H1 (cell line): ENCODE data around the gene CDRT15. TPM values are rescaled to one million over a fixed set of nuclear protein-coding genes. Genes with fewer than 3 reads are reported as not detected.
"Not testable (repeated sequence)": the region's sequence is repeated elsewhere in the genome, so short reads cannot be mapped to it uniquely, and the experiment has no call there.

Experiments
- CTCF ChIA-PET: fragments of 300-600 bp; sonication (Branson Sonifier 250); formaldehyde crosslinking; loops from one replicate; lab custom pipeline; 2021; ENCODE audit not compliant: partially characterized antibody; lab: Charles Lee
- POLR2A ChIA-PET: fragments of 300-600 bp; sonication (Branson Sonifier 250); formaldehyde crosslinking; loops from one replicate; lab custom pipeline; 2021; ENCODE audit warnings: inconsistent platforms; ENCODE audit not compliant: partially characterized antibody; lab: Charles Lee
- DNase-seq, 2 experiments: peaks; one replicate each; pipeline versions ENCODE4 v3.0.0 to v3.0.0-alpha.2; 2010 to 2022; ENCODE audit warnings: low spot score in 2 of 2, low read depth in 1 of 2, mixed read lengths in 1 of 2
- FAIRE-seq: peaks from 2 replicates; lab custom pipeline; 2011; peaks lifted over from hg19 to GRCh38; lab: Jason Lieb, UNC
- H2AFZ ChIP-seq: 2 replicates; pipeline ENCODE4 v1.8.1; 2012; ENCODE audit warnings: low read length, inconsistent platforms
- H2AK5ac ChIP-seq: 2 replicates; pipeline ENCODE4 v1.6.1; 2013; ENCODE audit warnings: low read depth, low read length
- H2BK120ac ChIP-seq: replicated peaks from 2 replicates; pipeline ENCODE3; 2013; ENCODE audit warnings: low read depth, low read length, inconsistent platforms
- H2BK12ac ChIP-seq: 2 replicates; pipeline ENCODE4 v1.6.1; 2013; ENCODE audit warnings: low read depth, low read length
- H2BK15ac ChIP-seq: 2 replicates; pipeline ENCODE4 v1.6.1; 2013; ENCODE audit warnings: low read length
- H2BK20ac ChIP-seq: 2 replicates; pipeline ENCODE4 v1.6.1; 2013; ENCODE audit warnings: low read length
- H2BK5ac ChIP-seq: 2 replicates; pipeline ENCODE4 v1.6.1; 2013; ENCODE audit warnings: low read depth, low read length
- H3K14ac ChIP-seq: 2 replicates; pipeline ENCODE4 v1.6.1; 2013; ENCODE audit warnings: inconsistent platforms; ENCODE audit not compliant: insufficient read length
- H3K18ac ChIP-seq: 2 replicates; pipeline ENCODE4 v1.6.1; 2013; ENCODE audit warnings: low read length; ENCODE audit errors: extremely low read depth
- H3K23ac ChIP-seq: 2 replicates; pipeline ENCODE4 v1.6.1; 2013; ENCODE audit warnings: inconsistent platforms; ENCODE audit not compliant: insufficient read length
- H3K23me2 ChIP-seq: 2 replicates; pipeline ENCODE4 v1.6.1; 2013; ENCODE audit warnings: low read depth, low read length
- H3K27ac ChIP-seq: 2 replicates; pipeline ENCODE4 v1.6.1; 2011; ENCODE audit warnings: low read depth, low read length, inconsistent platforms
- H3K27me3 ChIP-seq, 4 experiments: replicated peaks in 1 of 4; 1 replicate in 1 of 4; 2 replicates in 3 of 4; pipeline versions ENCODE4 v1.6.1 to v1.8.1; 2011 to 2013; ENCODE audit warnings: low read length in 3 of 4, mild to moderate bottlenecking in 3 of 4, inconsistent platforms in 2 of 4, mixed read lengths in 2 of 4, moderate library complexity in 1 of 4; ENCODE audit not compliant: control insufficient read depth in 3 of 4, insufficient read depth in 3 of 4; ENCODE audit errors: extremely low read depth in 1 of 4
- H3K36me3 ChIP-seq, 4 experiments: 2 replicates each; pipeline versions ENCODE4 v1.6.1 to v1.8.1; 2011 to 2013; ENCODE audit warnings: mild to moderate bottlenecking in 4 of 4, low read length in 3 of 4, moderate library complexity in 2 of 4, control low read depth in 1 of 4, inconsistent platforms in 1 of 4; ENCODE audit not compliant: insufficient read depth in 4 of 4, control insufficient read depth in 2 of 4
- H3K4ac ChIP-seq: replicated peaks from 2 replicates; pipeline ENCODE3; 2013; ENCODE audit warnings: low read length, low read depth, mixed read lengths, inconsistent platforms; ENCODE audit not compliant: insufficient read length
- H3K4me1 ChIP-seq, 4 experiments: replicated peaks in 1 of 4; 1 replicate in 1 of 4; 2 replicates in 3 of 4; pipeline versions ENCODE4 v1.6.1 to v1.8.1; 2011 to 2013; ENCODE audit warnings: low read length in 3 of 4, inconsistent platforms in 2 of 4, mixed read lengths in 1 of 4; ENCODE audit not compliant: insufficient read depth in 4 of 4, control insufficient read depth in 3 of 4
- H3K4me2 ChIP-seq, 2 experiments: 2 replicates each; pipeline versions ENCODE4 v1.6.1 to v1.8.1; 2011 to 2013; ENCODE audit warnings: low read depth in 2 of 2, low read length in 2 of 2, control low read depth in 1 of 2, inconsistent platforms in 1 of 2, mild to moderate bottlenecking in 1 of 2; ENCODE audit not compliant: insufficient read depth in 1 of 2
- H3K4me3 ChIP-seq, 4 experiments: fragments of 200-600, 300-600 bp in 1 of 4; sonication (generic), shearing (Covaris generic), sonication (Bioruptor Twin) in 1 of 4; 2 replicates each; pipeline versions ENCODE4 v1.5.1 to v1.8.1; 2011 to 2016; ENCODE audit warnings: low read length in 4 of 4, low read depth in 3 of 4, control low read depth in 2 of 4, inconsistent platforms in 2 of 4, mild to moderate bottlenecking in 2 of 4, mixed read lengths in 1 of 4, moderate library complexity in 1 of 4; ENCODE audit not compliant: insufficient read depth in 2 of 4; ENCODE audit errors: extremely low read depth in 1 of 4
- H3K56ac ChIP-seq: replicated peaks from 2 replicates; pipeline ENCODE3; 2013; ENCODE audit warnings: low read depth, mild to moderate bottlenecking, mixed read lengths, low read length, inconsistent platforms; ENCODE audit not compliant: insufficient read length
- H3K79me1 ChIP-seq: 2 replicates; pipeline ENCODE4 v1.6.1; 2013; ENCODE audit warnings: low read depth, low read length, control low read depth
- H3K79me2 ChIP-seq, 2 experiments: 2 replicates each; pipeline versions ENCODE4 v1.6.1 to v1.8.1; 2012 to 2013; ENCODE audit warnings: low read length in 2 of 2, mild to moderate bottlenecking in 2 of 2, inconsistent platforms in 1 of 2; ENCODE audit not compliant: insufficient read depth in 2 of 2, control insufficient read depth in 1 of 2
- H3K9ac ChIP-seq, 4 experiments: replicated peaks in 1 of 4; 1 replicate in 1 of 4; 2 replicates in 3 of 4; pipeline versions ENCODE4 v1.6.1 to v1.8.1; 2011 to 2013; ENCODE audit warnings: low read depth in 3 of 4, low read length in 3 of 4, control low read depth in 2 of 4, mild to moderate bottlenecking in 2 of 4, moderate library complexity in 2 of 4, inconsistent platforms in 1 of 4; ENCODE audit errors: extremely low read depth in 1 of 4
- H3K9me3 ChIP-seq, 2 experiments: 2 replicates each; pipeline versions ENCODE4 v1.6.1 to v1.8.1; 2012 to 2013; ENCODE audit warnings: mild to moderate bottlenecking in 2 of 2, moderate library complexity in 2 of 2, control low read depth in 1 of 2, inconsistent platforms in 1 of 2, low read depth in 1 of 2, low read length in 1 of 2, mixed read lengths in 1 of 2; ENCODE audit not compliant: insufficient read depth in 2 of 2
- H4K20me1 ChIP-seq, 2 experiments: replicated peaks in 1 of 2; 2 replicates each; pipeline versions ENCODE3 to v1.8.1; 2011 to 2013; ENCODE audit warnings: inconsistent platforms in 2 of 2, low read length in 2 of 2, mild to moderate bottlenecking in 1 of 2; ENCODE audit not compliant: insufficient read depth in 2 of 2, control insufficient read depth in 1 of 2
- H4K5ac ChIP-seq: 2 replicates; pipeline ENCODE4 v1.6.1; 2013; ENCODE audit warnings: low read length, low read depth, mixed read lengths, inconsistent platforms; ENCODE audit not compliant: insufficient read length
- H4K8ac ChIP-seq: 2 replicates; pipeline ENCODE4 v1.8.0; 2013; ENCODE audit warnings: mild to moderate bottlenecking, moderate library complexity, low read length, inconsistent platforms; ENCODE audit not compliant: insufficient read depth; ENCODE audit errors: extremely low read depth
- H4K91ac ChIP-seq: replicated peaks from 2 replicates; pipeline ENCODE3; 2013; ENCODE audit warnings: low read length, mixed read lengths, inconsistent platforms; ENCODE audit not compliant: insufficient read length
- WGBS, 2 experiments: shearing (Covaris generic) in 1 of 2; methylation state at CpG; one replicate each; pipeline versions ENCODE4 v1.1.6 to v1.1.7; 2013 to 2015; ENCODE audit warnings: low lambda C conversion rate in 2 of 2, mixed read lengths in 2 of 2, inconsistent platforms in 1 of 2, low coverage in 1 of 2, missing lambda C conversion rate in 1 of 2; ENCODE audit not compliant: insufficient replicate concordance in 2 of 2, insufficient coverage in 1 of 2, insufficient read length in 1 of 2; ENCODE audit errors: extremely low coverage in 1 of 2, missing lambda C conversion rate in 1 of 2; 5-methylcytosine and 5-hydroxymethylcytosine counted together
- polyA plus RNA-seq, 7 experiments: library from polyadenylated mRNA; depleted of rRNA in 3 of 7; stranded (reverse) in 5 of 7; unstranded in 2 of 7; fragments of >200 nt in 5 of 7; fragments of 200-250 nt in 2 of 7; gene quantifications; 1 replicate in 5 of 7; 2 replicates in 1 of 7; 4 replicates in 1 of 7; pipeline versions ENCODE4 v1.2.1 to v1.2.3, GENCODE V29; 2011 to 2013; ENCODE audit warnings: missing spikeins in 2 of 7, mixed read lengths in 2 of 7
- total RNA-seq: library from RNA; stranded (reverse); fragmentation: NEBNext Ultra II Directional; extraction: Animal tissue kit (Norgen Biotek cat#: 25700); gene quantifications from 2 replicates; pipeline ENCODE4 v1.2.1, GENCODE V29; 2021

The CDRT15 gene
- total and polyA plus RNA-seq, 2 of the 8 experiments (the other 6 are each of a cell fraction or from before 2014, with no cell fraction given), result not detected

DNA sequence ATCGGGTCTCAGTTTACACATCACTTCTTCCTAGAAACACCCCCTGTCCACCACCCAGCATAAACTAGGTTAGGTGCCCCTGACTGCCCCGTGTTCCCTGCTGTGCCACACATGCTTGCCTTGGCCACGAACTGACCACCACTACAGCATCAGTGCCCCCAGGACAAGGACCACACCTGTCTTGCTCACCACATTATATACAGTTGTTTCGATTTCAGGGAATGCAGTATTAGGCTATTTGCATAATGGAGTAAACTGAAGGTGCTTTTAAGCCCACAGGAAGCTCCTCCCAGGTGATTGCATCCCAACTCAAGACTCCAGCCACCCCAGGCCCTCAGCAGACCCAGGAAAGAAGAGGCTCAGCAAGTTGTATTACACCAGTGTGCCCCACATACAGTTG lies 50.2 kb downstream of the CDRT15 start:
- H4K8ac ChIP-seq, H3K79me2 ChIP-seq, H3K4me3 ChIP-seq, H3K18ac ChIP-seq, H2AFZ ChIP-seq, H2AK5ac ChIP-seq, FAIRE-seq, H3K23me2 ChIP-seq, DNase-seq, H4K5ac ChIP-seq, H3K23ac ChIP-seq, H2BK15ac ChIP-seq, H3K9me3 ChIP-seq, H2BK20ac ChIP-seq, H3K4ac ChIP-seq, H3K14ac ChIP-seq, H2BK5ac ChIP-seq, H3K4me2 ChIP-seq, POLR2A ChIA-PET, H3K36me3 ChIP-seq, H3K56ac ChIP-seq, H3K79me1 ChIP-seq, H3K27ac ChIP-seq, H3K27me3 ChIP-seq, H4K91ac ChIP-seq, H2BK120ac ChIP-seq, H3K4me1 ChIP-seq, H3K9ac ChIP-seq, H4K20me1 ChIP-seq, H2BK12ac ChIP-seq: not testable (repeated sequence)
- 100% methylated on average over 2 of the region's 4 CpGs; no CpG with 5 or more reads in 1 of the 2 experiments for WGBS, 2 experiments
- CTCF ChIA-PET, result interaction anchor here (0.6 kb wide), 1 partner anchor 605 kb away, joined by 3 read pairs; no protein-coding TSS in a partner anchor

Other genes with a start within 250 kb of the CDRT15 start
- gene COX10, start 167.4 kb downstream of the CDRT15 start, total RNA-seq, result 19.6 and 23.0 TPM in 2 replicates
- gene COX10, start 167.4 kb downstream of the CDRT15 start, polyA plus RNA-seq (2011; rRNA removed), result 18.0 and 21.8 TPM in 2 replicates
- 14.0 and 14.4 TPM in 2 replicates for gene HS3ST3B1, start 64.2 kb upstream of the CDRT15 start, total RNA-seq
- gene HS3ST3B1, start 64.2 kb upstream of the CDRT15 start, polyA plus RNA-seq (2011; rRNA removed), result 4.7 and 6.1 TPM in 2 replicates